Vagina (tissue), 2 donors: ENCODE results near the gene FAM163A.

Experiments
- CTCF ChIP-seq, 3 experiments: fragments of 450-650 bp in 2 of 3; fragments of 200-600 bp in 1 of 3; sonication (generic) in 1 of 3; IDR thresholded peaks; one replicate each; pipeline ENCODE4 v1.5.1; 2017 to 2019; ENCODE audit warnings: antibody characterized with exemption in 3 of 3, mild to moderate bottlenecking in 2 of 3, moderate library complexity in 2 of 3
- POLR2A ChIP-seq, 2 donors: fragments of 450-650 bp; IDR thresholded peaks; one replicate each; pipeline ENCODE4 v1.6.1; 2017; ENCODE audit warnings: antibody characterized with exemption in 2 of 2, mild to moderate bottlenecking in 2 of 2, moderate library complexity in 2 of 2
- POLR2AphosphoS5 ChIP-seq, 2 donors: sonication (generic); formaldehyde crosslinking; IDR thresholded peaks; one replicate each; pipeline ENCODE4 v1.9.0; 2017; ENCODE audit warnings: antibody characterized with exemption in 2 of 2, mild to moderate bottlenecking in 2 of 2, low read depth in 1 of 2; ENCODE audit not compliant: insufficient read depth in 1 of 2

- TF ChIP-seq CTCF (IDR thresholded peaks at IDR 0.05) (no peak), POLR2AphosphoS5 (IDR thresholded peaks at IDR 0.05; ENCODE audit: insufficient read depth in 1 of 2, low read depth in 1 of 2) (no peak), POLR2A (IDR thresholded peaks at IDR 0.05) (no peak)
Measured at GRCh38 chr1:179820226-179820970, 77.3 kb downstream of the FAM163A start.
